ENCODE results near the gene ATF7. TPM values are rescaled to one million over a fixed set of nuclear protein-coding genes. Genes with fewer than 3 reads are reported as not detected.

ATF7 gene
- total and polyA plus RNA-seq, 9 of the 15 experiments (the other 6 are each of a cell fraction or from before 2014, with no cell fraction given) = 10.6 to 30.4 (median 20.7) TPM

DNA sequence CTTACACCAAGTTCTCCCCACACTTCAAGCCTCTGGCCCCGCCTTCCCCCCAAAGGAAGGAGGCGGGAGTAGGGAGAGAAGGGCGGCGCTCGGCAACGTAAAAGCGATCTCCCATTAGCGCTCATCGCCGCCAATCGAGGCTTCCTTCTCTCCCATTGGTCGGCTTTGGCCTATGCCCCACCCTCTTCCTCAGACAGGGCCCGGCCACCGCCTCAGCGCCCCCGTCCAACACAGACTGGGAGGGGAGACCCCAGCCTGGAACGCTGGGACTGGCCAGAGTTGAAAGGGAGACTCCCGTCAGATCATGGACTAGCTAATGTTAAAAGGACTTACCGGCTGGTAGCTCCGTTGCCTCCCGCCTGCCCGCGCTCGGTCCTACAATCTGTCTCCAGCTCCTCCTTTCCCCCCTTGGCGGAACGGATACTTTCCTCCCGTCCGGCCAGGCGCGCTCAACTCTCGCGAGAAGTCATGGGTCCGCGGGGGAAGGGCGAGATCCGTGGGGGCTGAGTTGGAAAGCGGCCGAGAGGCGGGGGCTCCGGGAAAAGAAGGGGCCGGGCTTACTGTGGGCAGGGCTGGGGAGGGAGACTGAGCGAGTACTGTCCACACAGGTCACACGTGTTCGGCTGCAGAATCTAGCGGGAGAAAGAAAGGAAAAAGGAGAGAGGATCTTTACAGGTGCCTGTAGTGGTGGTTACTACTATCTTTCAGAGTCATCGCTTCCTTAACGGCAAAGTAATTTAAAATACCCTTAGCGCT lies at the start of gene ATF7 (continued):
- TF ChIP-seq HINFP (tag; conservative IDR thresholded peaks at IDR 0.05; ENCODE audit: low read depth) (no peak), NFE2L1 (tag; IDR thresholded peaks at IDR 0.05; ENCODE audit: borderline replicate concordance, low read depth) (no peak), SIN3B (IDR thresholded peaks at IDR 0.05; ENCODE audit: low read depth) (no peak; the same call in none of the 2 replicates), HMG20B (CRISPR knock-in tag; IDR thresholded peaks at IDR 0.05) (no peak), RBM39 (optimal IDR thresholded peaks at IDR 0.05; ENCODE audit: low read depth, low read length) (no peak), ZC3H8 (IDR thresholded peaks at IDR 0.05) (no peak), ESRRA (IDR thresholded peaks at IDR 0.05; ENCODE audit: borderline replicate concordance, low read depth) (no peak; the same call in none of the 2 replicates), ZNF324 (CRISPR knock-in tag; IDR thresholded peaks at IDR 0.05) (no peak), ZEB2 (IDR thresholded peaks at IDR 0.05) (no peak), PTTG1 (tag; IDR thresholded peaks at IDR 0.05; ENCODE audit: low read depth) (no peak), ZNF639 (CRISPR knock-in tag; conservative IDR thresholded peaks at IDR 0.05 in 1 of 2, IDR thresholded peaks at IDR 0.05 in 1 of 2) (no peak), SPI1 (IDR thresholded peaks at IDR 0.05; ENCODE audit: borderline replicate concordance, low read depth, low read length) (no peak), FOXA3 (CRISPR knock-in tag; conservative IDR thresholded peaks at IDR 0.05 in 1 of 2, IDR thresholded peaks at IDR 0.05 in 1 of 2) (no peak), HNRNPH1 (optimal IDR thresholded peaks at IDR 0.05; ENCODE audit: low read depth, low read length) (no peak), MTA1 (IDR thresholded peaks at IDR 0.05; ENCODE audit: borderline replicate concordance) (no peak), ATF1 (CRISPR knock-in tag; IDR thresholded peaks at IDR 0.05) (no peak), ATF1 (tag; IDR thresholded peaks at IDR 0.05) (peak; percentile 91), HEY1 (CRISPR knock-in tag; IDR thresholded peaks at IDR 0.05; ENCODE audit: borderline replicate concordance) (no peak), LCOR (CRISPR knock-in tag; IDR thresholded peaks at IDR 0.05) (peak; percentile 89), BMI1 (IDR thresholded peaks at IDR 0.05; ENCODE audit: low read length) (no peak)
- TF ChIP-seq, protein P1, sequence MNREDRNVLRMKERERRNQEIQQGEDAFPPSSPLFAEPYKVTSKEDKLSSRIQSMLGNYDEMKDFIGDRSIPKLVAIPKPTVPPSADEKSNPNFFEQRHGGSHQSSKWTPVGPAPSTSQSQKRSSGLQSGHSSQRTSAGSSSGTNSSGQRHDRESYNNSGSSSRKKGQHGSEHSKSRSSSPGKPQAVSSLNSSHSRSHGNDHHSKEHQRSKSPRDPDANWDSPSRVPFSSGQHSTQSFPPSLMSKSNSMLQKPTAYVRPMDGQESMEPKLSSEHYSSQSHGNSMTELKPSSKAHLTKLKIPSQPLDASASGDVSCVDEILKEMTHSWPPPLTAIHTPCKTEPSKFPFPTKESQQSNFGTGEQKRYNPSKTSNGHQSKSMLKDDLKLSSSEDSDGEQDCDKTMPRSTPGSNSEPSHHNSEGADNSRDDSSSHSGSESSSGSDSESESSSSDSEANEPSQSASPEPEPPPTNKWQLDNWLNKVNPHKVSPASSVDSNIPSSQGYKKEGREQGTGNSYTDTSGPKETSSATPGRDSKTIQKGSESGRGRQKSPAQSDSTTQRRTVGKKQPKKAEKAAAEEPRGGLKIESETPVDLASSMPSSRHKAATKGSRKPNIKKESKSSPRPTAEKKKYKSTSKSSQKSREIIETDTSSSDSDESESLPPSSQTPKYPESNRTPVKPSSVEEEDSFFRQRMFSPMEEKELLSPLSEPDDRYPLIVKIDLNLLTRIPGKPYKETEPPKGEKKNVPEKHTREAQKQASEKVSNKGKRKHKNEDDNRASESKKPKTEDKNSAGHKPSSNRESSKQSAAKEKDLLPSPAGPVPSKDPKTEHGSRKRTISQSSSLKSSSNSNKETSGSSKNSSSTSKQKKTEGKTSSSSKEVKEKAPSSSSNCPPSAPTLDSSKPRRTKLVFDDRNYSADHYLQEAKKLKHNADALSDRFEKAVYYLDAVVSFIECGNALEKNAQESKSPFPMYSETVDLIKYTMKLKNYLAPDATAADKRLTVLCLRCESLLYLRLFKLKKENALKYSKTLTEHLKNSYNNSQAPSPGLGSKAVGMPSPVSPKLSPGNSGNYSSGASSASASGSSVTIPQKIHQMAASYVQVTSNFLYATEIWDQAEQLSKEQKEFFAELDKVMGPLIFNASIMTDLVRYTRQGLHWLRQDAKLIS (CRISPR knock-in tag; IDR thresholded peaks at IDR 0.05) = peak; percentile 59; the same call in 1 of the 2 replicates
- TF ChIP-seq, protein P2, sequence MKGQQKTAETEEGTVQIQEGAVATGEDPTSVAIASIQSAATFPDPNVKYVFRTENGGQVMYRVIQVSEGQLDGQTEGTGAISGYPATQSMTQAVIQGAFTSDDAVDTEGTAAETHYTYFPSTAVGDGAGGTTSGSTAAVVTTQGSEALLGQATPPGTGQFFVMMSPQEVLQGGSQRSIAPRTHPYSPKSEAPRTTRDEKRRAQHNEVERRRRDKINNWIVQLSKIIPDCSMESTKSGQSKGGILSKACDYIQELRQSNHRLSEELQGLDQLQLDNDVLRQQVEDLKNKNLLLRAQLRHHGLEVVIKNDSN (CRISPR knock-in tag; IDR thresholded peaks at IDR 0.05) = 0 out of 2 replicates have a peak, but pooled peaks have one; percentile 6

Data from K562 (cell line).